Psoas muscle (tissue), 8 donors: ENCODE measurements around the gene GRID2. TPM values are rescaled to one million over a fixed set of nuclear protein-coding genes. Genes with fewer than 3 reads are reported as not detected.

ENCODE experiments used
- ATAC-seq, 4 donors: fragments of 200-7000 bp; cut with Tn5 transposase; one replicate each; pipeline ENCODE4 v1.9.1; 2020; ENCODE audit warnings: moderate library complexity in 3 of 4, mild to moderate bottlenecking in 2 of 4
- DNase-seq, 2 donors: peaks; one replicate each; pipeline ENCODE4 v3.0.0-alpha.2; 2020
- H3K27ac ChIP-seq: fragments of 200-600 bp; one replicate; pipeline ENCODE4 v1.8.0; 2022
- H3K27me3 ChIP-seq, 3 donors: fragments of 200-600 bp in 1 of 3; one replicate each; pipeline versions ENCODE4 v1.6.1 to v1.8.0; 2013 to 2022; ENCODE audit warnings: low read length in 2 of 3, mild to moderate bottlenecking in 2 of 3, moderate library complexity in 1 of 3; ENCODE audit not compliant: insufficient read depth in 3 of 3
- H3K36me3 ChIP-seq, 2 donors: fragments of 200-600 bp in 1 of 2; one replicate each; pipeline versions ENCODE4 v1.6.1 to v1.8.0; 2013 to 2022; ENCODE audit warnings: low read depth in 1 of 2, mild to moderate bottlenecking in 1 of 2, moderate library complexity in 1 of 2; ENCODE audit not compliant: insufficient read depth in 1 of 2
- H3K4me1 ChIP-seq: fragments of 200-600 bp; one replicate; pipeline ENCODE4 v1.8.0; 2022
- H3K4me3 ChIP-seq: fragments of 200-600 bp; one replicate; pipeline ENCODE4 v1.8.0; 2022; ENCODE audit warnings: mild to moderate bottlenecking
- H3K9me3 ChIP-seq: fragments of 200-600 bp; one replicate; pipeline ENCODE4 v1.8.0; 2022
- CTCF ChIP-seq: fragments of 200-600 bp; IDR thresholded peaks from one replicate; pipeline ENCODE4 v1.8.0; 2022; ENCODE audit warnings: antibody characterized with exemption
- WGBS, 3 donors: extraction: QIAGEN DNeasy Blood & Tissue Kit; methylation state at CpG; one replicate each; pipeline versions ENCODE4 v1.1.6 to v1.1.7; 2013; 5-methylcytosine and 5-hydroxymethylcytosine counted together
- intact Hi-C, 2 donors: fragments of 100-400 bp; cut with DNase I; formaldehyde crosslinking; loops; one replicate each; pipeline versions ENCODE4 v1.11.0 to v1.14.2; 2022
- polyA plus RNA-seq, 3 donors: library from polyadenylated mRNA; stranded (reverse); fragments of 200-250 nt; gene quantifications; one replicate each; pipeline ENCODE4 v1.2.3, GENCODE V29; 2013
- total RNA-seq, 4 donors: library from RNA; stranded (reverse); fragmentation: NEBNext Ultra II Directional in 2 of 4; extraction: Animal tissue kit (Norgen Biotek cat#: 25700) in 2 of 4; gene quantifications; one replicate each; pipeline versions ENCODE4 v1.2.1 to v1.2.4, GENCODE V29; 2021 to 2023
- donor health status: healthy with polysubstance abuse.
- donor health status: DM: no; HTN: no; CAD: no; lungs with moderate emphysema.
- donor health status: Bipolar disorder and iron deficiency.
- donor health status: healthy.
- donor health status: DM: yes; HTN: yes; CAD: no.
- donor health status: DM: no; HTN: no; CAD: no.
- donor health status: DM: no; HTN: no; CAD: no.
- donor health status: DM: yes; HTN: yes; CAD: no.

Gene GRID2
- total and polyA plus RNA-seq, 7 donors: not detected

- TF ChIP-seq CTCF: no peak
- H3K27ac ChIP-seq: no peak overlapping the region
- H3K9me3 ChIP-seq: no peaks in the 10 kb centered on the region
- no peaks in the 10 kb centered on the region for H3K27me3 ChIP-seq
- ATAC-seq (no peak), DNase-seq (no peak)
- 60 to 72% (median 68%) methylated on average over 2 of the region's 2 CpGs for WGBS, 3 donors
- no peak overlapping the region for H3K4me3 ChIP-seq
- H3K36me3 ChIP-seq: no peaks in the 10 kb centered on the region
- intact Hi-C loops: no loop called here
- no peaks in the 10 kb centered on the region for H3K4me1 ChIP-seq
Measured at GRCh38 chr4:93178279-93178678, 874.5 kb downstream of the GRID2 start.

GRCh38 chr4:93179044-93179443 is 875.3 kb downstream of the GRID2 start:
- H3K4me1 ChIP-seq: no peaks in the 10 kb centered on the region
- H3K4me3 ChIP-seq: no peak overlapping the region
- ATAC-seq: no peak
- whole genome bisulfite sequencing, 3 donors: 47 to 52% (median 51%) methylated on average over 2 of the region's 2 CpGs
- no peaks in the 10 kb centered on the region for H3K36me3 ChIP-seq
- no peak for TF ChIP-seq CTCF
- no peaks in the 10 kb centered on the region for H3K9me3 ChIP-seq
- no peak for DNase-seq
- H3K27me3 ChIP-seq: no peaks in the 10 kb centered on the region
- intact Hi-C loops: no loop called here
- H3K27ac ChIP-seq: no peak overlapping the region

GRCh38 chr4:93182722-93183121 is 879.0 kb downstream of the GRID2 start:
- Histone ChIP-seq H3K36me3 (no peaks in the 10 kb centered on the region), H3K4me1 (no peaks in the 10 kb centered on the region), H3K4me3 (no peak overlapping the region), H3K27ac (no peak overlapping the region), H3K9me3 (no peaks in the 10 kb centered on the region), H3K27me3 (no peaks in the 10 kb centered on the region)
- no peak for ATAC-seq
- intact Hi-C loops: no loop called here
- TF ChIP-seq CTCF: no peak
- no peak for DNase-seq
- 78 to 88% (median 84%) methylated on average over 4 of the region's 4 CpGs for WGBS, 3 donors

- H3K9me3 ChIP-seq: no peaks in the 10 kb centered on the region
- H3K4me1 ChIP-seq: no peaks in the 10 kb centered on the region
- H3K27ac ChIP-seq: no peak overlapping the region
- no peaks in the 10 kb centered on the region for H3K36me3 ChIP-seq
- no peak for TF ChIP-seq CTCF
- H3K4me3 ChIP-seq: no peak overlapping the region
- H3K27me3 ChIP-seq: peaks cover 0 to 1% (median 0%) of the 10 kb centered on the region in 3 donors
- no peak for ATAC-seq
- no peak for DNase-seq
- intact Hi-C loops: no loop called here
Measured at GRCh38 chr4:93183576-93183975, 879.8 kb downstream of the GRID2 start.

GRCh38 chr4:93184053-93184452 is 880.3 kb downstream of the GRID2 start:
- intact Hi-C loops: no loop called here
- 30 to 45% (median 34%) methylated on average over 2 of the region's 2 CpGs for WGBS, 3 donors

More at GRCh38 chr4:93184053-93184452, 880.3 kb downstream of the GRID2 start:
- Histone ChIP-seq H3K36me3 (no peaks in the 10 kb centered on the region), H3K4me1 (no peaks in the 10 kb centered on the region), H3K27me3 (peaks cover 0 to 1% (median 0%) of the 10 kb centered on the region in 3 donors), H3K4me3 (no peak overlapping the region), H3K9me3 (no peaks in the 10 kb centered on the region), H3K27ac (no peak overlapping the region)
- DNase-seq (no peak), ATAC-seq (no peak)
- TF ChIP-seq CTCF: no peak
